Erythroblast (primary cell): ENCODE measurements around the gene GPR33.
A peak's percentile ranks its signal among the peaks of the same experiment; 100 is the strongest.
"Not testable (repeated sequence)": the region's sequence is repeated elsewhere in the genome, so short reads cannot be mapped to it uniquely, and the experiment has no call there.

Experiments
- DNase-seq, 2 experiments: peaks; one replicate each; lab custom pipeline; 2025; lab: John Stamatoyannopoulos, UW
- GATA1 ChIP-seq: IDR thresholded peaks from 2 replicates; pipeline ENCODE4 v1.6.1; 2011; ENCODE audit warnings: low read depth, mild to moderate bottlenecking, control low read depth, low read length, moderate library complexity
- POLR2A ChIP-seq: IDR thresholded peaks from 2 replicates; pipeline ENCODE4 v1.6.1; 2011; ENCODE audit warnings: mild to moderate bottlenecking, low read length

GPR33 gene

DNA sequence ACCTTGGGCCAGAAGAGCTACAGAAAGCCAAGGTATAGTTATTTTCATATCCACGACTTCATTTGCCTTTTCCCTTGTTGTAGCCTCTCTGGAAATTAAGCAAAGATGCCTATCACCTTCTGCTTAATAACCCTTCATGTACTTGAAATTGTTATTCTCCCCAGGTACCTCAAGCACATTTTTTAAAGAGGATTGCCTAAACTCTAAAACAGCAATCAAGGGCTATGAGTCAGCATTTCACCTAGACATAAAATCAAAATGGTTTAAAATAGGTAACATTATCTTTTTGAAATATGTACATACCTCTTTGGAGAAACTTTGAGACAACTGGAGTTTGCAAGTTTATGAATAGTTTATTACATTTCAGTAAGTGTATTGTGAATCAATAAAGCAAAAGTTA is 42.1 kb downstream of the GPR33 start:
- TF ChIP-seq POLR2A, result no peak
- no peak for TF ChIP-seq GATA1

DNA sequence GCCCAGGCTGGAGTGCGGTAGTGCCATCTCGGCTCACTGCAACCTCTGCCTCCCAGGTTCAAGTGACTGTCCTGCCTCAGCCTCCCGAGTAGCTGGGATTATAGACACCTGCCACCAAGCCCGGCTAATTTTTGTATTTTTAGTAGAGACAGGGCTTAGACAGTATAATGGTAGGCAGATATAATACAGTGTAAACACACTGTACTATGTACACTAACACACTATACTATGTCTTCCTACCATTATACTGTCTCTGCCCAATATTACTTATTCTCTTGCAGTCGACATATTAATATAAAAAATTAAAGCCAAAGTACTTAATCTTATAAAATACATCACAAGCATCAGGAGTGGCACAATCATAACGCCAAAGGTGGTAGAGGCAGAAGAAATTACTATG is 45.6 kb downstream of the GPR33 start:
- TF ChIP-seq GATA1 (no peak), POLR2A (no peak)
- no peak for DNase-seq

More for the DNA sequence above, 42.1 kb downstream of the GPR33 start:
- DNase-seq, result no peak

DNA sequence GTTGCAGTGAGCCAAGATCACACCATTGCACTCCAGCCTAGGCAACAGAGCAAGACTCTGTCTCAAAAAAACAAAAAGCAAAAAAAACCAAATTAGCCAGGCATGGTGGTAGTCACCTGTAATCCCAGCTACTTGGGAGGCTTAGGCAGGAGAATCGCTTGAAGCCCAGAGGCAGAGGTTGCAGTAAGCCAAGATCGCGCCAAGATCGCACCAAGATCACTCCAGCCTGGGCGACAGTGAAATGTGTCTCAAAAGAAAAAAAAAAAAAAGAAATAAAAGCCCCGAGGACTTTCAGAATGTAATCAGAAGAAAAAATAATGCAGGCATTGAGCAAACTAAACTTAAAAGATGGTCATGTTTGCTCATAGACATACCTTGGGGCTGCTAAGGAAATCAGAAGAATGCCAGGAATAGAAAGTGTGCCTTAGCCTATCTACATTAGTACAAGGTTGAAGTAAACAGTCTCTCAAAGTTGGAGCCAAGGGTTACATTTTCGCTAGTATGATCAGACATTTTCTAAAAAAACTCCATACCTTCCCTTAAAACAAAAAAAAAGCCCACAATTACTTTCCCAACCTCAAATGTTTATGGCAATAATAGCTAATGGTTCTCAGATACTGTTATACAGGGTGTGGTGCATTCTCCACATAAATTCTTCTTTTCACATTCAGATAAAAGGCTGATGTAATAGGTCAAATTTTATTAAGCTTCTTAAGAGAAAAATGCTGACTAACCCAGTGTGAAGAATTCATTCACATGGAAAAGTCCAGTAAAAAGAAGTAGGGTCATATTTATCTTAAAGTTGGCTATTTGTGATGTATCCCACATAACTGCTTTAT is 46.3 kb downstream of the GPR33 start:
- TF ChIP-seq POLR2A, result no peak
- TF ChIP-seq GATA1, result no peak
- peak; percentile 14 to 54 for DNase-seq

DNA sequence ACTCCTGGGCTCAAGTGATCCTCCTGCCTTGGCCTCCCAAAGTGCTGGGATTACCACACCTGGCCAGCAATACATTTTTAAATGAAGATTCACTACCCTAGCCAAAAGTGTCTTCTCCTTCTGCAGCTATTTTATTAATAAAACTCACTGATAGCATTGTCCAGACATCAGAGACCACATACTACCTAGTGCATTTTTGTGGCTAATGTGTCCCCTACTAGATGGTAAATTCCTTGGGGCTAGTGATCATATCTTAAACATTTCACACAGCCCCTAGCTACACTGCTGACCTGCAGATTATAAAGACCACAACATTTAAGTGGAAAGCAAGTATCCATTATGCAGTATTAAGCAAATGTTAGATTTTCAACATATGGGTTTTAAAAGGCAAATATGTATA is 47.6 kb downstream of the GPR33 start:
- DNase-seq, result no peak
- no peak for TF ChIP-seq GATA1
- TF ChIP-seq POLR2A, result no peak

DNA sequence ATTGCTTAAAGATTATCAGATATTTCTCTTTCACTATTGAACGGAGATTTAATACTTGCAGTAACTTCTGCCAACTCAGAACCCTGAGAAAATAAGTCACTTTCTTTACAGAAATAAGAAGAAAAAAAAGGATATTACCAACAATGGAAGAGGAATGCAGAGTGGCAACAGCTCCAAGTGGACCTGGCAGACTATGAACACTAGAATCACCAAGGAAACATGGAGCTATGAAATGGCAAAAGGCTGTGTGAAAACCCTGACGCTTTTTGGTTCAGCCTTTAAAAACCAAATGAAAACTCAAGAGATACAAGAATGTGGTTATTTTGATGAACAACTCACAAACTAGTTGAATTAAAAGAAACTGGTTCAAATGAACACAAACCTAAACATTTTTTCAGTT is 48.3 kb downstream of the GPR33 start:
- no peak for DNase-seq
- TF ChIP-seq POLR2A (no peak), GATA1 (no peak)

DNA sequence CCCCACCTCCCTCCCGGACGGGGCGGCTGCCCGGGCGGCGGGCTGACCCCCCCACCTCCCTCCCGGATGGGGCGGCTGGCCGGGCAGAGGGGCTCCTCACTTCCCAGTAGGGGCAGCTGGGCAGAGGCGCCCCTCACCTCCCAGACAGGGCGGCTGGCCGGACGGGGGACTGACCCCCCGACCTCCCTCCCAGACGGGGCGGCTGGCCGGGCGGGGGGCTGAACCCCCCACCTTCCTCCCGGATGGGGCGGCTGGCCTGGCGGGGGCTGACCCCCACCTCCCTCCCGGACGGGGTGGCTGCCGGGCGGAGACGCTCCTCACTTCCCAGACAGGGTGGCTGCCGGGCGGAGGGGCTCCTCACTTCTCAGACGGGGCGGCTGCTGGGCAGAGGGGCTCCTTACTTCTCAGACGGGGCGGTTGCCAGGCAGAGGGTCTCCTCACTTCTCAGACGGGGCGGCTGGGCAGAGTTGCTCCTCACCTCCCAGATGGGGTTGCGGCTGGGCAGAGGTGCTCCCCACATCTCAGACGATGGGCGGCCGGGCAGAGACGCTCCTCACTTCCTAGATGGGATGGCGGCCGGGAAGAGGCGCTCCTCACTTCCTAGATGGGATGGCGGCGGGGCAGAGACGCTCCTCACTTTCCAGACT is 50.7 kb downstream of the GPR33 start:
- not testable (repeated sequence) for DNase-seq

DNA sequence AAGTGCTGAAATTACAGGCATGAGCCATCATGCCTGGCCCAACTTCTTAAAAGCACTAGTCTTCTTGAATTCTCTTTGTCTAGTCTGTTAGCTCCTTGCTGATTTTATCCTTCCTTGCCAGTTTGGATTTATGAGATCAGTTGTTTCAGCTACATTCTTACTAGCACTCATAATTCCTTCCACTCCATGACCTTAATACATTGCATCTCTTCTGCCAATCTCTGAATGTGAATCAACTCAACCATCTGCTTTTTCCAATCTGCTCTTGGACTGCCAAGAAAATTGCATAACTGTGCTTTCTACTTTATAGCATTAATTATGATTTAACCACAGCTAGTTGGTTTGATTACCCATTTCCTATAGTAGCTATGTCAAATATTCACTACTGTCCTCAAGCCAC is 52.6 kb downstream of the GPR33 start:
- no peak for DNase-seq
- TF ChIP-seq GATA1 (no peak), POLR2A (no peak)
